GM12874 (cell line): ENCODE measurements around the gene YPEL1.

Experiments used
- CTCF ChIP-seq: IDR thresholded peaks from 2 replicates; pipeline ENCODE4 v1.5.1; 2011; ENCODE audit warnings: low read depth, mild to moderate bottlenecking, control low read depth, low read length, moderate library complexity; ENCODE audit not compliant: insufficient read depth

YPEL1 gene

GRCh38 chr22:21690401-21690801 is 45.2 kb downstream of the YPEL1 start:
- TF ChIP-seq CTCF: no peak

- TF ChIP-seq CTCF: no peak
These were observed 46.8 kb downstream of the YPEL1 start for GRCh38 chr22:21688706-21689381.

- no peak for TF ChIP-seq CTCF
These were observed 47.3 kb downstream of the YPEL1 start for GRCh38 chr22:21688341-21688705.

GRCh38 chr22:21687685-21688259 is 47.8 kb downstream of the YPEL1 start:
- no peak for TF ChIP-seq CTCF

- TF ChIP-seq CTCF: no peak
These were observed 48.8 kb downstream of the YPEL1 start for GRCh38 chr22:21686634-21687393.

GRCh38 chr22:21686193-21686608 is 49.4 kb downstream of the YPEL1 start:
- no peak for TF ChIP-seq CTCF

- no peak for TF ChIP-seq CTCF
These were observed 50.5 kb downstream of the YPEL1 start for GRCh38 chr22:21685164-21685513.
